ENCODE results near the gene SPSB4.

DNA sequence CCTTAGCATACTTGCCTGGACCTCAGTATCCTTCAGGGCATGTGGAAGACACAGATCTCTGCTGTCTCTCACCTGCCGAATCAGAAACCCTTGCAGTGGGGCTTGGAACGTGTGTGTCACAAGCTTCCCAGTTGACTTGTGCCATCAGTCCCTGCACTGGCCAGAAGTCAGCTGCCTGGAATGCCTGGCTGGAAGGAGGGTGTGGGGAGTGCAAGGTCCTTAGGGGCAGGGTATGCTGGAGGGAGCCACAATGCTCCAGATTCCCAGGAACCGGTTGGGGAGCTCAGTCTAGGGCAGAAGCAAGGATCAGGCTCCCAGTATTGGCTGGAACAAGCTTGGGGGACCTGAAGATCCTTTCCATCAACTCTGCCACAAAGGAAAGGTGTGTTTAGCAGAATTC, 27.1 kb downstream of the SPSB4 start:
- no peak for TF ChIP-seq CTCF (IDR thresholded peaks at IDR 0.05; ENCODE audit: extremely low read depth in 1 of 2, insufficient read depth in 1 of 2, low read depth in 1 of 2, low read length in 2 of 2)
- TF ChIP-seq, protein P1, sequence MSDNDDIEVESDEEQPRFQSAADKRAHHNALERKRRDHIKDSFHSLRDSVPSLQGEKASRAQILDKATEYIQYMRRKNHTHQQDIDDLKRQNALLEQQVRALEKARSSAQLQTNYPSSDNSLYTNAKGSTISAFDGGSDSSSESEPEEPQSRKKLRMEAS (IDR thresholded peaks at IDR 0.05; ENCODE audit: insufficient read depth, insufficient read length), result no peak
- no peak for TF ChIP-seq EZH2 (IDR thresholded peaks at IDR 0.05; ENCODE audit: borderline replicate concordance, low read depth, low read length, severe bottlenecking)
- TF ChIP-seq POLR2A (IDR thresholded peaks at IDR 0.05; ENCODE audit: low read depth, low read length), result no peak
- no peak for TF ChIP-seq GATA2 (IDR thresholded peaks at IDR 0.05; ENCODE audit: insufficient read depth, insufficient read length, low read depth, low read length)
- no peak for TF ChIP-seq JUN (IDR thresholded peaks at IDR 0.05; ENCODE audit: borderline replicate concordance, insufficient read depth, insufficient read length, low read depth)
- no peak for TF ChIP-seq MYC (IDR thresholded peaks at IDR 0.05; ENCODE audit: low read depth, low read length)
